GM12878 (cell line): ENCODE measurements around the gene TPO. TPM values are rescaled to one million over a fixed set of nuclear protein-coding genes. Genes with fewer than 3 reads are reported as not detected.

Experiments
- ATAC-seq: fragments of 200-7000 bp; cut with Tn5 transposase; 3 replicates; pipeline ENCODE4 v1.9.1; 2020; ENCODE audit warnings: mild to moderate bottlenecking, moderate library complexity
- BruUV-seq: library from RNA; stranded (reverse); fragments of 400-500 nt; replicated peaks from 2 replicates; lab custom pipeline; 2021; lab: Mats Ljungman, UMichigan
- CTCF ChIA-PET: fragments of 300-600 bp; sonication (Branson Sonifier 250); formaldehyde crosslinking; extraction: SDS; loops from one replicate; lab custom pipeline; 2021; ENCODE audit warnings: inconsistent platforms; lab: Yijun Ruan, JAX
- POLR2A ChIA-PET: fragments of 350-600 bp; formaldehyde crosslinking; extraction: SDS; loops from one replicate; lab custom pipeline; 2021; ENCODE audit warnings: inconsistent platforms; lab: Charles Lee
- RAD21 ChIA-PET: fragments of 300-600 bp; sonication (Branson Sonifier 250); formaldehyde crosslinking; loops from one replicate; lab custom pipeline; 2023; ENCODE audit warnings: antibody characterized with exemption; ENCODE audit not compliant: unreplicated experiment; lab: Charles Lee
- SMC1A ChIA-PET: fragments of 300-600 bp; sonication (Branson Sonifier 250); formaldehyde crosslinking; loops from one replicate; lab custom pipeline; 2023; ENCODE audit not compliant: unreplicated experiment, uncharacterized antibody; lab: Charles Lee
- DNase-seq: peaks from one replicate; pipeline ENCODE4 v3.0.0-alpha.2; 2011; ENCODE audit warnings: low read depth, low spot score
- FAIRE-seq: peaks from 3 replicates; lab custom pipeline; 2011; peaks lifted over from hg19 to GRCh38; lab: Jason Lieb, UNC
- H2AFZ ChIP-seq: 2 replicates; pipeline ENCODE4 v1.6.0; 2011; ENCODE audit warnings: low read depth, low read length, control low read depth; ENCODE audit not compliant: control insufficient read depth
- H3K27ac ChIP-seq: 2 replicates; pipeline ENCODE4 v1.5.1; 2011; ENCODE audit warnings: control low read depth; ENCODE audit not compliant: control insufficient read depth, insufficient read depth
- H3K27me3 ChIP-seq, 2 experiments: replicated peaks in 1 of 2; 2 replicates each; pipeline versions ENCODE4 v1.6.0 to v1.6.1; 2011; ENCODE audit warnings: low read length in 1 of 2; ENCODE audit not compliant: control insufficient read depth in 2 of 2, insufficient read depth in 2 of 2
- H3K36me3 ChIP-seq, 2 experiments: 2 replicates each; pipeline ENCODE4 v1.5.1; 2011; ENCODE audit warnings: low read length in 1 of 2; ENCODE audit not compliant: control insufficient read depth in 2 of 2, insufficient read depth in 2 of 2
- H3K4me1 ChIP-seq: 2 replicates; pipeline ENCODE4 v1.6.1; 2011; ENCODE audit warnings: mild to moderate bottlenecking, low read length, moderate library complexity, mixed read lengths; ENCODE audit not compliant: control insufficient read depth, insufficient read depth
- H3K4me2 ChIP-seq: 2 replicates; pipeline ENCODE4 v1.6.0; 2011; ENCODE audit warnings: control low read depth; ENCODE audit not compliant: control insufficient read depth, insufficient read depth
- H3K4me3 ChIP-seq: fragments of 200-600 bp; sonication (generic); 2 replicates; pipeline ENCODE4 v1.5.1; 2016
- H3K79me2 ChIP-seq: 2 replicates; pipeline ENCODE4 v1.6.0; 2011; ENCODE audit warnings: low read length; ENCODE audit not compliant: control insufficient read depth, insufficient read depth
- H3K9ac ChIP-seq: 2 replicates; pipeline ENCODE4 v1.8.0; 2011; ENCODE audit warnings: low read length, control low read depth, mixed read lengths; ENCODE audit not compliant: control insufficient read depth, insufficient read depth
- H3K9me3 ChIP-seq: replicated peaks from 3 replicates; pipeline ENCODE4 v1.5.1; 2011; ENCODE audit warnings: mild to moderate bottlenecking, low read length; ENCODE audit not compliant: control insufficient read depth, insufficient read depth
- H4K20me1 ChIP-seq: 2 replicates; pipeline ENCODE4 v1.6.0; 2011; ENCODE audit not compliant: control insufficient read depth, insufficient read depth
- CHD4 ChIP-seq: fragments of 200-600 bp; sonication (generic); IDR thresholded peaks from 2 replicates; pipeline ENCODE4 v1.6.1; 2016; ENCODE audit warnings: mild to moderate bottlenecking
- FOS ChIP-seq: IDR thresholded peaks from 3 replicates; pipeline ENCODE4 v1.6.1; 2011; ENCODE audit warnings: borderline replicate concordance; ENCODE audit not compliant: insufficient read length; ENCODE audit errors: extremely low read depth
- HDGF ChIP-seq: fragments of 450-650 bp; IDR thresholded peaks from 2 replicates; pipeline ENCODE4 v1.6.1; 2016; ENCODE audit warnings: antibody characterized with exemption
- MXI1 ChIP-seq: fragments of 150-350 bp; IDR thresholded peaks from 2 replicates; pipeline ENCODE4 v1.6.1; 2011; ENCODE audit warnings: low read depth, mild to moderate bottlenecking, inconsistent platforms, low read length, improper control_type of control experiment
- NFXL1 ChIP-seq: fragments of 450-650 bp; IDR thresholded peaks from 2 replicates; pipeline ENCODE4 v1.6.1; 2017; ENCODE audit warnings: antibody characterized with exemption, mild to moderate bottlenecking, borderline replicate concordance
- SREBF2 ChIP-seq: IDR thresholded peaks from 2 replicates; pipeline ENCODE4 v1.6.1; 2012; ENCODE audit warnings: mild to moderate bottlenecking, low read length
- ZBTB11 ChIP-seq: fragments of 450-650 bp; formaldehyde crosslinking; IDR thresholded peaks from 2 replicates; pipeline ENCODE4 v1.5.0; 2022; ENCODE audit warnings: mild to moderate bottlenecking, missing genetic modification characterization
- ZNF207 ChIP-seq: fragments of 450-650 bp; IDR thresholded peaks from 2 replicates; pipeline ENCODE4 v1.6.1; 2014; ENCODE audit warnings: antibody characterized with exemption, mild to moderate bottlenecking, borderline replicate concordance
- whole genome bisulfite sequencing: methylation state at CpG from one replicate; pipeline ENCODE4 v1.1.6; 2016; ENCODE audit warnings: low lambda C conversion rate; ENCODE audit not compliant: insufficient replicate concordance, insufficient coverage; ENCODE audit errors: missing lambda C conversion rate; 5-methylcytosine and 5-hydroxymethylcytosine counted together
- in situ Hi-C: fragments of 300-500 bp; cut with MboI; formaldehyde crosslinking; loops from 9 replicates; pipeline ENCODE4 v1.14.3; 2018; ENCODE audit warnings: mixed read lengths
- intact Hi-C: fragments of 100-400 bp; cut with micrococcal nuclease; formaldehyde crosslinking; loops from one replicate; pipeline ENCODE4 v1.14.2; 2022; ENCODE audit not compliant: unreplicated experiment
- polyA plus RNA-seq, 11 experiments: library from polyadenylated mRNA; depleted of rRNA in 4 of 11; unstranded in 6 of 11; stranded (reverse) in 5 of 11; fragments of >200 nt; fragmentation: Nextera tagmentation in 4 of 11; fragmentation: Illumina TruSeq in 1 of 11; extraction: Ambion mirVana in 4 of 11; extraction: Trizol in 1 of 11; gene quantifications; 1 replicate in 1 of 11; 2 replicates in 10 of 11; pipeline versions ENCODE4 v1.2.1 to v1.2.3, GENCODE V29; 2011 to 2016; ENCODE audit warnings: inconsistent platforms in 2 of 11, missing spikeins in 2 of 11, low read depth in 1 of 11
- total RNA-seq, 4 experiments: library from RNA; depleted of rRNA in 3 of 4; stranded (reverse); fragments of >200 nt in 3 of 4; fragmentation: Illumina TruSeq in 1 of 4; extraction: Trizol in 1 of 4; gene quantifications; 2 replicates each; pipeline versions ENCODE4 v1.2.1 to v1.2.3, GENCODE V29; 2013 to 2021
- TF ChIP-seq, protein P1 (sequence below): fragments of 450-650 bp; IDR thresholded peaks from 2 replicates; pipeline ENCODE4 v1.6.1; 2018; ENCODE audit warnings: borderline replicate concordance, mild to moderate bottlenecking; ENCODE audit not compliant: partially characterized antibody
- TF ChIP-seq, protein P2 (sequence below): fragments of 450-650 bp; IDR thresholded peaks from 2 replicates; pipeline ENCODE4 v1.6.1; 2016; ENCODE audit warnings: mild to moderate bottlenecking

Gene TPO
- total and polyA plus RNA-seq, 10 of the 15 experiments (the other 5 are each of a cell fraction or from before 2014, with no cell fraction given): 0.07 to 0.11 TPM; not detected in 8

- no TSS peak for BruUV-seq
Measured at GRCh38 chr2:1542971-1543370, 129.7 kb downstream of the TPO start.

More at GRCh38 chr2:1542971-1543370, 129.7 kb downstream of the TPO start:
- no peak for ATAC-seq
- Histone ChIP-seq H3K36me3 (no peaks in the 10 kb centered on the region), H3K79me2 (no peaks in the 10 kb centered on the region), H3K4me1 (no peaks in the 10 kb centered on the region), H3K4me2 (no peak overlapping the region), H2AFZ (no peak overlapping the region), H4K20me1 (no peaks in the 10 kb centered on the region), H3K9ac (no peak overlapping the region), H3K9me3 (no peaks in the 10 kb centered on the region), H3K27ac (no peak overlapping the region), H3K4me3 (no peak overlapping the region), H3K27me3 (no peaks in the 10 kb centered on the region; a peak in 2 of 4 replicates)
- in situ Hi-C loops (loop anchor here (10.0 kb wide), 1 partner anchor 688 kb away; no protein-coding TSS in a partner anchor), intact Hi-C loops (loop anchor here (10.0 kb wide), 1 partner anchor 908 kb away; no protein-coding TSS in a partner anchor)
- FAIRE-seq: no peak
- ChIA-PET RAD21 (no interaction called here), SMC1A (no interaction called here), POLR2A (no interaction called here), CTCF (no interaction called here)
- TF ChIP-seq MXI1: no peak
- no peak for TF ChIP-seq ZBTB11 (CRISPR knock-in tag)
- TF ChIP-seq SREBF2: no peak
- no peak for TF ChIP-seq HDGF
- TF ChIP-seq CHD4: no peak
- TF ChIP-seq FOS: no peak
- TF ChIP-seq, protein P1, sequence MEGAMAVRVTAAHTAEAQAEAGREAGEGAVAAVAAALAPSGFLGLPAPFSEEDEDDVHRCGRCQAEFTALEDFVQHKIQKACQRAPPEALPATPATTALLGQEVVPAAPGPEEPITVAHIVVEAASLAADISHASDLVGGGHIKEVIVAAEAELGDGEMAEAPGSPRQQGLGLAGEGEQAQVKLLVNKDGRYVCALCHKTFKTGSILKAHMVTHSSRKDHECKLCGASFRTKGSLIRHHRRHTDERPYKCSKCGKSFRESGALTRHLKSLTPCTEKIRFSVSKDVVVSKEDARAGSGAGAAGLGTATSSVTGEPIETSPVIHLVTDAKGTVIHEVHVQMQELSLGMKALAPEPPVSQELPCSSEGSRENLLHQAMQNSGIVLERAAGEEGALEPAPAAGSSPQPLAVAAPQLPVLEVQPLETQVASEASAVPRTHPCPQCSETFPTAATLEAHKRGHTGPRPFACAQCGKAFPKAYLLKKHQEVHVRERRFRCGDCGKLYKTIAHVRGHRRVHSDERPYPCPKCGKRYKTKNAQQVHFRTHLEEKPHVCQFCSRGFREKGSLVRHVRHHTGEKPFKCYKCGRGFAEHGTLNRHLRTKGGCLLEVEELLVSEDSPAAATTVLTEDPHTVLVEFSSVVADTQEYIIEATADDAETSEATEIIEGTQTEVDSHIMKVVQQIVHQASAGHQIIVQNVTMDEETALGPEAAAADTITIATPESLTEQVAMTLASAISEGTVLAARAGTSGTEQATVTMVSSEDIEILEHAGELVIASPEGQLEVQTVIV: no peak
- TF ChIP-seq NFXL1: no peak
- TF ChIP-seq, protein P2, sequence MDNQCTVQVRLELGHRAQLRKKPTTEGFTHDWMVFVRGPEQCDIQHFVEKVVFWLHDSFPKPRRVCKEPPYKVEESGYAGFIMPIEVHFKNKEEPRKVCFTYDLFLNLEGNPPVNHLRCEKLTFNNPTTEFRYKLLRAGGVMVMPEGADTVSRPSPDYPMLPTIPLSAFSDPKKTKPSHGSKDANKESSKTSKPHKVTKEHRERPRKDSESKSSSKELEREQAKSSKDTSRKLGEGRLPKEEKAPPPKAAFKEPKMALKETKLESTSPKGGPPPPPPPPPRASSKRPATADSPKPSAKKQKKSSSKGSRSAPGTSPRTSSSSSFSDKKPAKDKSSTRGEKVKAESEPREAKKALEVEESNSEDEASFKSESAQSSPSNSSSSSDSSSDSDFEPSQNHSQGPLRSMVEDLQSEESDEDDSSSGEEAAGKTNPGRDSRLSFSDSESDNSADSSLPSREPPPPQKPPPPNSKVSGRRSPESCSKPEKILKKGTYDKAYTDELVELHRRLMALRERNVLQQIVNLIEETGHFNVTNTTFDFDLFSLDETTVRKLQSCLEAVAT: no peak
- TF ChIP-seq ZNF207: no peak
- no peak for DNase-seq
- WGBS: 45% methylated on average over 10 of the region's 11 CpGs
